Stimulated activated naive CD8-positive, alpha-beta T cell treated with anti-CD3 and anti-CD28 coated beads, Interleukin-15, amount 100 ng/mL, for 72 hours (primary cell): ENCODE measurements around the gene PHLPP1.

ENCODE experiments used
- ATAC-seq: fragments of 150-1000 bp; cut with Tn5 transposase; 2 replicates; pipeline ENCODE4 v1.10.0; 2021; ENCODE audit warnings: mild to moderate bottlenecking, moderate library complexity
- DNase-seq, 2 donors: peaks; one replicate each; pipeline ENCODE4 v3.0.0; 2021 to 2022
- H3K27ac Mint-ChIP-seq, 2 donors: one replicate each; pipeline ENCODE4 v1.8.0; 2022; ENCODE audit warnings: mild to moderate bottlenecking in 2 of 2, mixed read lengths in 2 of 2, moderate library complexity in 2 of 2
- H3K27me3 Mint-ChIP-seq: one replicate; pipeline ENCODE4 v1.8.0; 2022; ENCODE audit warnings: mixed read lengths
- H3K4me1 Mint-ChIP-seq: one replicate; pipeline ENCODE4 v1.8.0; 2022; ENCODE audit warnings: mild to moderate bottlenecking, mixed read lengths
- H3K4me3 Mint-ChIP-seq, 2 donors: one replicate each; pipeline ENCODE4 v1.8.0; 2022; ENCODE audit warnings: mild to moderate bottlenecking in 2 of 2, mixed read lengths in 2 of 2, moderate library complexity in 1 of 2
- H3K9me3 Mint-ChIP-seq, 2 donors: one replicate each; pipeline ENCODE4 v1.8.0; 2022; ENCODE audit warnings: mixed read lengths in 2 of 2

Gene PHLPP1

DNA sequence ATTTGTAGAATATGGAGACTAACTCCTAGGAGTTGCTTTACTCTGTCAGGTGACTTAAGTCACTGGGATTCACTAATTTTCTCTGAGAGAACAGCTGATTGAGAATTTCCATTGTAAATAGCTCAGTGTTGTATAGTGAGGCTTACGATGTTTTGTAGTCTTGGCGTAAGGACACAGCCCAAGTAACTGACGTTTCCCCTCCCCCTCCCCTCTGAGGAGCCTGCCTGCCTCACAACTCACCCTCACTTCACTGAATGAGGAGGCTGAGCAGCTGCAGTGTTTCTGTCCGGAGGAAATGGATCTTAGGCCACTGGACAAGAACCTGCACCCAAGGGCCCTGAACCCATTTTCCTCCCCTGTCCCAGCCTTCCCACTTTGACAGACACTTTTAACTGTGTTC, 264.6 kb downstream of the PHLPP1 start:
- Mint-ChIP-seq H3K27me3 (no peaks in the 10 kb centered on the region), H3K4me3 (no peak overlapping the region)

DNA sequence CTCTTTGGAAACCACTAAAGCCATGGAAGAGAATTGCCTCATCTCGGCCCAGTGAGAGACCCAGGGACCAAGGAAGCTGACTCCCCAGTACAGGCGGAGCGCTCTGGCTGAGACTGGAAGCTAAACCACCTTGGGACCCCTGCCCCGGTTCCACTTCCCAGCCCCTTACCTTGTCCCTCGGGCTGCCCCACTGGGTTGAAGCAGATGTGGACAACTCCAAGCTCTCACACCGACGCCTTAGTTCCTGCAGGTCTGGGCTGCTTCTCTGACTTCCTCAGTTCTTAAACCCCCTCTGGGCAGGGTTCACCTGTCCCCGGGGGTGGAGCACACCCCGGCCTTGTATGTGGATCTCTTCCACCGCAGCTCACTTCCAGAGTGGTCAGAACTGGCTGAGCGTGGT, 266.2 kb downstream of the PHLPP1 start:
- DNase-seq (no peak), ATAC-seq (no peak)
- Mint-ChIP-seq H3K9me3 (no peaks in the 10 kb centered on the region), H3K4me3 (no peak overlapping the region), H3K27ac (peak overlapping the region in 1 of 2 donors; percentile 67), H3K27me3 (no peaks in the 10 kb centered on the region), H3K4me1 (peaks cover 11% of the 10 kb centered on the region)

More for the DNA sequence above, 264.6 kb downstream of the PHLPP1 start:
- H3K9me3 Mint-ChIP-seq, result no peaks in the 10 kb centered on the region
- H3K27ac Mint-ChIP-seq, result no peak overlapping the region
- DNase-seq (no peak), ATAC-seq (no peak)
- H3K4me1 Mint-ChIP-seq, result peaks cover 11% of the 10 kb centered on the region

DNA sequence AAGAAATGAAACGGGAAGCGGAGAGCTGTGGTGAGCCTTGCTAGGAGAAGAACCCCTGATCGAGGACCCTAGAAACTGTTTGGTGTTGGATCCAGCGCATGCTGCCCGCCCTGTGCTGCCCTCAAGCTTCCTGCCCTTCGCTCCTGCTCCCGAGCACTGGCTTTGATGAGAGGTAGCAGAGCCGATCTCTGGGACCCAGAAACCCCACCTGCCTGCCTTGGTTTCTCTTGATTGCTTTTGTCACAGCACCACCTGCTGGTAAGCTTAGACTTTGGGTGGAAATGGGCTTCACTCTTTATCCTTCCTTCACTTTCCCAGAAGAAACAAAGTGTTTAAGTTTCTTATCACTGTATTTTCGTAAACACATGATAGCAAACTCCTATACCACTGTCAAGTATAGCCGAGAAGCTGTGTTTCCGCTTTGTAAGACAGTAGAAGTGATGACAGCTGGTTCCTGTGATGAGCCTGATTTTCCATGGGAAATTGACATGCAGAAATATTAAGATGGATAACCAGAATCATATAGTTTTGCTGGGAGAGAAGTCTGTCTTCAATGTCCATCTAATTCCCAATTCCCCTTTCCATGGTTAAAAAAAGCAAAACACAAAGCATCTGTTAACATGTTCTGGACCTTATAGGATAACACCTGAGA, 267.4 kb downstream of the PHLPP1 start:
- H3K27ac Mint-ChIP-seq, result no peak overlapping the region

DNA sequence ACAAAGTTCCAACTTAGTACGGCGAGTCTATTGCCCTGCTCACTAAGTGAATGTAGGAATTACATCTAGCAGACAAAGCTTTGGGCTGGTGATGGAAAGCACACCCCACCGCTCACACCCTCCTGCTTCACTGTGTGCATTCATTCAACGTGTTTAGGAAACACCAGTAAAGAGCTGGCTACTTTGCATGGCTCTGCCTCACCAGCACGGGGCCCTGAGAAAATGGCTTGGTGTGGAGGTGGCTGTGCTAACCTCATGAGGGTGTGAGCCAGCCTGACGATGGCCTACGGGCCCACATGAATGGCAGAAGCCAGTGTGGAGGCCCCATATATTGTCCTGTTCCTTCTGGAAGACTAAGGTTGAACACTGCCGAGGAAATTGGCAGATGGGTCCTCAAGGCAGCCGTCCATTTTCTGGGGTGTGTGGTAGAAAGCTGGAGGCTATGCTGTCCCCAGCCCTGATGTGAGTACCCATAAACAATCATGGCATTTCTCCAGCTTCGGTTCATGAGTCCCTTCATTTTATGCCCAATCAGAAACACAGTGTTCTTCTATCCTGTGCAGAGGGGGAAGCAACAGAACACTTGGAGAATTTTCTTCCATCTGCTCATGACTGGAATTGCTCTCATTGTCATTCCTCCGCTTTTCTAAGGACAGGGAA, 269.4 kb downstream of the PHLPP1 start:
- no peak overlapping the region for H3K4me3 Mint-ChIP-seq
- peaks cover 11% of the 10 kb centered on the region for H3K4me1 Mint-ChIP-seq
- peaks cover 2% of the 10 kb centered on the region for H3K27me3 Mint-ChIP-seq
- H3K9me3 Mint-ChIP-seq, result no peaks in the 10 kb centered on the region
- ATAC-seq, result no peak
- H3K27ac Mint-ChIP-seq, result no peak overlapping the region
- DNase-seq, result no peak

More for the DNA sequence above, 267.4 kb downstream of the PHLPP1 start:
- Mint-ChIP-seq H3K9me3 (no peaks in the 10 kb centered on the region), H3K27me3 (no peaks in the 10 kb centered on the region), H3K4me1 (peaks cover 11% of the 10 kb centered on the region), H3K4me3 (peak overlapping the region; percentile 55 to 61)
- peak; percentile 45 to 59 for DNase-seq
- peak; percentile 60 for ATAC-seq

DNA sequence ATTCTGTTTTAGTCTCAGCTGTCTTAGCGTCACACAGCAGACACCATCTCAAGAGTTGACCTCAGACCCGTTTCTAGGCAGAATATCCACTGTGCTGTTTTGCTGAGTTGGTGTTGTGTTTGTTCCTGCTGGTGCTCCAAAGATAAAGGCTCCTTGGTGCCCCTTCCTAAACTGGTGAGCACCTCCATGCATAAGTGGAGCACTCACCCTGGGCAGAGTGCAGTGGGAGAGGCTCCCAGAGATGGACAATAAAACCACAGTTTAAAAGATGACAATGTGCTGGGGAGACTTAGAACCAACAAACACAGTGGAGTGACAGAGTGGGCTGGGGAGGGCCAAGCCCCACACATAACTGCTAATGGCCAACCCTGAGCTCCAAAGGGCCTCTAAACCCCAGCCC, 271.1 kb downstream of the PHLPP1 start:
- no peak overlapping the region for H3K27ac Mint-ChIP-seq
- no peaks in the 10 kb centered on the region for H3K9me3 Mint-ChIP-seq
- DNase-seq, result no peak
- peaks cover 13% of the 10 kb centered on the region for H3K27me3 Mint-ChIP-seq
- H3K4me1 Mint-ChIP-seq, result peaks cover 11% of the 10 kb centered on the region
- ATAC-seq, result no peak
- no peak overlapping the region for H3K4me3 Mint-ChIP-seq

- Mint-ChIP-seq H3K9me3 (no peaks in the 10 kb centered on the region), H3K27me3 (peaks cover 13% of the 10 kb centered on the region), H3K4me3 (no peak overlapping the region), H3K4me1 (peaks cover 6% of the 10 kb centered on the region), H3K27ac (no peak overlapping the region)
- ATAC-seq (peak; percentile 45), DNase-seq (no peak)
These were observed 271.9 kb downstream of the PHLPP1 start for GRCh38 chr18:62987055-62987830.

DNA sequence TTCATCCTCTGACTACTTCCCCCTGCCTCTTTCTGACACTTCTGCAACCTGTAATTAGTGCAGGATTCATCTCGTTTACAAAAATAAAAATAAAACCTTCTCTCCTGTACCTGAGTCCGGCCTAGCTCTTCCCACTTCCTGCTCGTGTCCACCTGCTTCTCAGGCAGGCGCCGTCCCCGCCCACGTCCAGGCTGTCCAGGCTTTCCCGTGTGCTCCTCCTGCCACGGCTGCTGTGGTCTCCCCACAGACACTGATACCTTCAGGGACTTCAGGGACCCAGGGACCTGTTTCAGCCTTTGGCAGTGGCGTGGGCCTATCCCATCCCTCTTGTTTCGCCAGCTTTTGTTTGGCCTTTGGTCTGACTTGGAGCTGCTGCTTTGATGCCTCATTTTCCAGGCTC, 272.5 kb downstream of the PHLPP1 start:
- Mint-ChIP-seq H3K9me3 (no peaks in the 10 kb centered on the region), H3K4me1 (no peaks in the 10 kb centered on the region), H3K27me3 (peaks cover 13% of the 10 kb centered on the region), H3K4me3 (no peak overlapping the region), H3K27ac (no peak overlapping the region)
- DNase-seq (no peak), ATAC-seq (no peak)

DNA sequence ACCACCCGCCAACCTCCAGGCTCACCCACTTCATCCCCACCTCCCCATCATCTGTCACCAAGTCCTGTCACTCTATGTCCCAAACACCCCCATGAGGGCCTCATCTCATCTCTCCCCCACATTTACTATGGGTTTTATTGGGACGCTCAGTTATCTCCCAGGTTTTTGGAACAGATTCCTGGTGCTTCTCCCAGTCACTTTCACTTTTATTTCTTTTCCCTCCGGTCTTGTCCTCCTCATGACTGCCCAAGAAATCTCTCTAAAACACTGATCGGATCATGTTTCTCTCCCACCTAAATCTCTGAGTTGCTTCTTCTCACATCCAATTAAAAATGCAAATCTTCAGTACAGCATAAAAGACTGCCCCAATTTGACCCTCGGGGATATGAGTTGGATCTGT, 273.1 kb downstream of the PHLPP1 start:
- H3K27ac Mint-ChIP-seq, result no peak overlapping the region
- H3K4me3 Mint-ChIP-seq, result no peak overlapping the region
- no peak for ATAC-seq
- H3K4me1 Mint-ChIP-seq, result no peaks in the 10 kb centered on the region
- peaks cover 16% of the 10 kb centered on the region for H3K27me3 Mint-ChIP-seq
- H3K9me3 Mint-ChIP-seq, result no peaks in the 10 kb centered on the region
- no peak for DNase-seq

DNA sequence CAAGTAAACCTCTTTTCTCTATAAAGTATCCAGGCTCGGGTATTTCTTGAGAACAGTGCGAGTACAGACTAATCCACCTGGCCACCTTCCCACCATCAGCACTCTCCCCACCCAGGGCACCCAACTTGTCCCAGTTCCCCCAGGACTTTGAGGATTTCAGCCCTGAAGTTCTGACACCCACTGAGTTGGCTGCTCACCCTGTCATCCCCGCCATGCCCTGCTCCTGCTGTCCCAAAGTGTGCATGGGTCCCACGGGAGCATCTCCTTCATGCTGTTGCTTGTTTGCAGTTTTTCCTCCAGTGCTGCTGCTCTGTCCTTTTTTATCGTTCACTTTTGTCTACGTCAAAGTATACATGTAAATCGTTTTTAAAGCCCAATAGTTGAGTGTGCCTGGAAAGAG, 273.9 kb downstream of the PHLPP1 start:
- Mint-ChIP-seq H3K27me3 (peaks cover 22% of the 10 kb centered on the region), H3K9me3 (no peaks in the 10 kb centered on the region), H3K27ac (no peak overlapping the region), H3K4me3 (no peak overlapping the region), H3K4me1 (no peaks in the 10 kb centered on the region)
- DNase-seq (no peak), ATAC-seq (no peak)

GRCh38 chr18:62990653-62991052, 275.3 kb downstream of the PHLPP1 start:
- peak overlapping the region in 1 of 2 donors; percentile 27 for H3K27ac Mint-ChIP-seq
- no peak overlapping the region for H3K4me3 Mint-ChIP-seq
- ATAC-seq (no peak), DNase-seq (no peak)
- no peaks in the 10 kb centered on the region for H3K4me1 Mint-ChIP-seq
- no peaks in the 10 kb centered on the region for H3K9me3 Mint-ChIP-seq
- H3K27me3 Mint-ChIP-seq, result peaks cover 22% of the 10 kb centered on the region

DNA sequence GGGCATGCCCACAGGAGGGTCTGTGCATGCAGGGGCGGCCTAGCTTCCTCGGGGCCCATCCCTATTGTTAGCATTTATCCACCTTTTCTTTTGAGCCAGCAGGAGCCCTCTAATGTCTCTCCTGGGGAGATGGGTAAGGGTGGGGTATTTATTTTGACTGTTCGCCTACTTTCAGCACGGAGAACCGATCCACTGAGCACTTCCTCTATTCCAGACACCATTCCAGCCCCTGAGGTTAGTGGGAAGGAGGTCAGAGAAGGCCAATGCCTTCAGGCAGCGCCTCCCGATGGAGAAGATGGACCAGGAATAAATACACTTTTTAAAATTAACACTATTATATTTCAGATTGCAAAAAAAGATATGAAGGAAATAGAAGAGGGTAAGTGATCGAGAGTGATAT, 276.0 kb downstream of the PHLPP1 start:
- Mint-ChIP-seq H3K4me1 (no peaks in the 10 kb centered on the region), H3K9me3 (no peaks in the 10 kb centered on the region), H3K27ac (no peak overlapping the region), H3K4me3 (no peak overlapping the region), H3K27me3 (peaks cover 22% of the 10 kb centered on the region)
- DNase-seq (no peak), ATAC-seq (no peak)

- Mint-ChIP-seq H3K4me1 (no peaks in the 10 kb centered on the region), H3K9me3 (no peaks in the 10 kb centered on the region), H3K4me3 (no peak overlapping the region), H3K27me3 (peaks cover 22% of the 10 kb centered on the region), H3K27ac (peak overlapping the region in 1 of 2 donors; percentile 20)
- ATAC-seq, result peak; percentile 46
- no peak for DNase-seq
These were observed 276.6 kb downstream of the PHLPP1 start for GRCh38 chr18:62991959-62992358.

DNA sequence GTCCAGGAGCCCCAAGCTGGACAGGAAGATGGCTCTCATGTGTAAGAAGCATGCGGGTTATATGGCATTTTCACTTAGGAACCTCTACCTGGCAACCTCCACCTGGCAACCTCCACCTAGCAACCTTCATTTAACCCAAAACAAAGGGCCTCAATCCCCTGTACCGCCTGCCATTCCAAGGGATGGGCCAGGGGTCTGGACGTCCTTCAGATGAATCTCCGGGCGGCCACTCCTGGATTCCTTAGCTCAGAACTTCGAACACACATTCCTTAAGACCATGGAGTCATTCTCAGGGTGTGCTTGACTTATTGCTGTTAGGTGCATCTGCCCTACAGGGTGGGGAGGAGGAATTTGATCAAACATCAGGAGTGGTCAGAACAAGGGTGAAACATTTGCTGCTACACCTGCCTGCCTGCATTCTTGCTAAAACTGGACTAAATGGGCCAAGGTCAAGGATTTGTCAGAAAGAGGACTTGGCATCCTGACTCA, 277.6 kb downstream of the PHLPP1 start:
- Mint-ChIP-seq H3K4me3 (no peak overlapping the region), H3K27ac (no peak overlapping the region), H3K4me1 (no peaks in the 10 kb centered on the region), H3K27me3 (peaks cover 23% of the 10 kb centered on the region), H3K9me3 (no peaks in the 10 kb centered on the region)
- DNase-seq (no peak), ATAC-seq (no peak)

- H3K4me3 Mint-ChIP-seq, result no peak overlapping the region
- H3K27ac Mint-ChIP-seq, result no peak overlapping the region
- peaks cover 16% of the 10 kb centered on the region for H3K27me3 Mint-ChIP-seq
- ATAC-seq, result no peak
- DNase-seq, result no peak
- no peaks in the 10 kb centered on the region for H3K4me1 Mint-ChIP-seq
- no peaks in the 10 kb centered on the region for H3K9me3 Mint-ChIP-seq
These were observed 281.2 kb downstream of the PHLPP1 start for GRCh38 chr18:62996566-62996965.

- H3K4me1 Mint-ChIP-seq, result no peaks in the 10 kb centered on the region
- ATAC-seq (no peak), DNase-seq (no peak)
- H3K27ac Mint-ChIP-seq, result no peak overlapping the region
- peaks cover 16% of the 10 kb centered on the region for H3K27me3 Mint-ChIP-seq
- H3K4me3 Mint-ChIP-seq, result no peak overlapping the region
- no peaks in the 10 kb centered on the region for H3K9me3 Mint-ChIP-seq
These were observed 281.7 kb downstream of the PHLPP1 start for GRCh38 chr18:62997076-62997475.

- ATAC-seq, result no peak
These were observed 283.1 kb downstream of the PHLPP1 start for GRCh38 chr18:62998443-62998842.

More at GRCh38 chr18:62998443-62998842, 283.1 kb downstream of the PHLPP1 start:
- Mint-ChIP-seq H3K4me3 (no peak overlapping the region), H3K9me3 (no peaks in the 10 kb centered on the region), H3K27me3 (peaks cover 12% of the 10 kb centered on the region), H3K4me1 (no peaks in the 10 kb centered on the region), H3K27ac (no peak overlapping the region)
- DNase-seq, result no peak
